Kidney epithelial cell (primary cell): ENCODE measurements around the gene RIMBP2. TPM values are rescaled to one million over a fixed set of nuclear protein-coding genes. Genes with fewer than 3 reads are reported as not detected.
"Not testable (repeated sequence)": the region's sequence is repeated elsewhere in the genome, so short reads cannot be mapped to it uniquely, and the experiment has no call there.

Experiments
- DNase-seq: peaks from one replicate; pipeline ENCODE4 v3.0.0-alpha.2; 2010; ENCODE audit warnings: low read depth
- H3K27me3 ChIP-seq: 2 replicates; pipeline ENCODE4 v1.6.0; 2011; ENCODE audit warnings: low read length; ENCODE audit not compliant: control insufficient read depth, insufficient read depth
- H3K36me3 ChIP-seq: 2 replicates; pipeline ENCODE4 v1.5.1; 2011; ENCODE audit warnings: low read length; ENCODE audit not compliant: control insufficient read depth, insufficient read depth
- H3K4me3 ChIP-seq: 2 replicates; pipeline ENCODE4 v1.5.1; 2011; ENCODE audit warnings: low read depth, mild to moderate bottlenecking, control low read depth, low read length
- total RNA-seq: library from RNA; depleted of rRNA; stranded (reverse); fragments of >200 nt; gene quantifications from 2 replicates; pipeline ENCODE4 v1.2.3, GENCODE V29; 2015
- TF ChIP-seq, protein P1 (sequence below): IDR thresholded peaks from 2 replicates; pipeline ENCODE4 v1.5.1; 2011; ENCODE audit warnings: mild to moderate bottlenecking, moderate library complexity, low read length, control low read depth, inconsistent platforms; ENCODE audit not compliant: insufficient read depth, poor library complexity, severe bottlenecking

Gene RIMBP2
- total RNA-seq, 1 donor from 2014 or later = 0.50 TPM

DNA sequence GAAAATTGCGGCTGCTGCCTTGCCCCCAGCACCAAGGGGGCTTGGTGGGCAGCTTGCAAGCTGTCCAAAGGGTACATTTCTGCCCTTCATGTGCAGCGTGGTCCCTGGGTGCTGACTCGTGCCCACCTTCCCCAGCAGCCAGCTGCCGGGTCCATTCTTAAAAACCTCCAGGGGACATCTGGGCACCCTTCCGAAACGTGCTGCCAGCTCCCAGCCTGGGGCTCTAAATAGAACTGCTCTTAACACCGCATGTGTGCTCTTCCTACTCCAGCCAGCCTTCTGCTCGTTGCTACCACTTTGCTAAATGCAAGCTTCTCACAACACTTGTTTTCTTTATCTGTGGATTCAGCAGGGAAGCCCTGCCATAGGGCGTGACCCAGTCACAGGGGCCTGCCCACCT is 66.0 kb downstream of the RIMBP2 start:
- H3K36me3 ChIP-seq = no peaks in the 10 kb centered on the region
- TF ChIP-seq, protein P1, sequence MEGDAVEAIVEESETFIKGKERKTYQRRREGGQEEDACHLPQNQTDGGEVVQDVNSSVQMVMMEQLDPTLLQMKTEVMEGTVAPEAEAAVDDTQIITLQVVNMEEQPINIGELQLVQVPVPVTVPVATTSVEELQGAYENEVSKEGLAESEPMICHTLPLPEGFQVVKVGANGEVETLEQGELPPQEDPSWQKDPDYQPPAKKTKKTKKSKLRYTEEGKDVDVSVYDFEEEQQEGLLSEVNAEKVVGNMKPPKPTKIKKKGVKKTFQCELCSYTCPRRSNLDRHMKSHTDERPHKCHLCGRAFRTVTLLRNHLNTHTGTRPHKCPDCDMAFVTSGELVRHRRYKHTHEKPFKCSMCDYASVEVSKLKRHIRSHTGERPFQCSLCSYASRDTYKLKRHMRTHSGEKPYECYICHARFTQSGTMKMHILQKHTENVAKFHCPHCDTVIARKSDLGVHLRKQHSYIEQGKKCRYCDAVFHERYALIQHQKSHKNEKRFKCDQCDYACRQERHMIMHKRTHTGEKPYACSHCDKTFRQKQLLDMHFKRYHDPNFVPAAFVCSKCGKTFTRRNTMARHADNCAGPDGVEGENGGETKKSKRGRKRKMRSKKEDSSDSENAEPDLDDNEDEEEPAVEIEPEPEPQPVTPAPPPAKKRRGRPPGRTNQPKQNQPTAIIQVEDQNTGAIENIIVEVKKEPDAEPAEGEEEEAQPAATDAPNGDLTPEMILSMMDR = no peak
- H3K27me3 ChIP-seq = peaks cover 4% of the 10 kb centered on the region
- H3K4me3 ChIP-seq = no peak overlapping the region
- DNase-seq = no peak

DNA sequence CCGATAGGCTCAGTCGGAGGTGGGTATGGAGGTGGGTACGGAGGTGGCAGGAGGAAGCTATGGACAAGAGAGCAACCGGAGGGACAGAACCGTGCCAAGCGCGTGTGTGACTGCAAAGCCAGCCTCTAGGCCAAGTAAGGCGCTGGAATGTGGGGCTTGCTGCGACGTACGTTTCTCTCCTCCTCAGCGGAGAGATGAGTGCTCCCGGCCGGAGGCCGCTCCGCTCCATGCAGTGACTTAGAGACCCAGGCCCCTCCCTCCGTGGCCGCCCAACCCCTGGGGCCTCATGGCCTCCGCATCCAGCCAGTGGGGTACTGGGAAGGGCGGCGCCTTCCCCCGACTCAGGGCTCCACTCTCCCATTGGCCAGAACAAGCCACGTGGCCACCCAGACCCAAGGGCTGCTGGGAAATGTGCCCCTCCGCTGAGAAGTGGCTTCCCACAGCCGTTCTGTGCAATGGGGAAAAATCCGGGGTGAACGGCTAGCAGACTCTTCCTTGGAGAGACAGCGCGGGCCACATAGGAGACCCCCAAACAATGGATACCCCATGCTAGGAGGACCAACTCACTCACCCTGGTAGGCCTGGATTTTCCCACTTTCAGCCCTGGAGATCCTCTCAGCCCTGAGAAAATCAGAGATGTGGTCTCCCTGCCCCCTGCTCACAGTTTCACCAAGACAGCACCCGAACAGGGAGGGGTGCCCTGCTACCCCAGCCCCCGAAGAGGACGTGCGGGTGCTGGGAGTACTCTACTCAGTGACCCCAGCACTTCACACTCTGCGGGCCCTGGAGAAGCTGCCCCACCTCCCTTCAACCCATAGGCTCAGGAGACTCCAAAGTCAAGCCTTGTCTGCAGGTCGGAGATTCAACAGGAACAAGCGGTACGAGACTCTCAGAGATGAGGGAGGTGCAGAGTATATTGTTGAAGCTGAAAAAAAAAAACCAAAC is 66.7 kb downstream of the RIMBP2 start:
- H3K36me3 ChIP-seq = no peaks in the 10 kb centered on the region
- DNase-seq = no peak
- no peak overlapping the region for H3K4me3 ChIP-seq
- peaks cover 4% of the 10 kb centered on the region for H3K27me3 ChIP-seq
- TF ChIP-seq, protein P1 = no peak

DNA sequence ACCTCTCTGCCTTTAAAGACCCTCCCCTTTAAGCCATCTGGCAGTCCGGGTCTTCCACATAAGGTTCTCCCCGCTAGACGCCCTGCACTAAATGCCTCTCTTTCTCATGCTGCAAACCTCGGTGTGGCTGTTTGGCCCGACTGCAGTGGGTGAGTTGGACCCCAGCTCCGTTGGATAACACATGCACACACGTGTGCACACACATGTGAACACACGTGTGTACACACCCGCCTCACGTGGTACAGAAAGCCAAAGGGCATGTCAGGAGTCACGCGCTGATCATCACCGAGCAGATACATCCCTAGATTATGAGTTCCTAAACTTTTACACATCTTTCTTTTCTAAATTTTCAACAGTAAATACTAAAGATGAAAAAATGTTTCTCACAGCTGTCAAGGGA is 68.3 kb downstream of the RIMBP2 start:
- H3K36me3 ChIP-seq = no peaks in the 10 kb centered on the region
- no peak for DNase-seq
- H3K4me3 ChIP-seq = no peak overlapping the region
- H3K27me3 ChIP-seq = peaks cover 4% of the 10 kb centered on the region
- TF ChIP-seq, protein P1 = no peak

DNA sequence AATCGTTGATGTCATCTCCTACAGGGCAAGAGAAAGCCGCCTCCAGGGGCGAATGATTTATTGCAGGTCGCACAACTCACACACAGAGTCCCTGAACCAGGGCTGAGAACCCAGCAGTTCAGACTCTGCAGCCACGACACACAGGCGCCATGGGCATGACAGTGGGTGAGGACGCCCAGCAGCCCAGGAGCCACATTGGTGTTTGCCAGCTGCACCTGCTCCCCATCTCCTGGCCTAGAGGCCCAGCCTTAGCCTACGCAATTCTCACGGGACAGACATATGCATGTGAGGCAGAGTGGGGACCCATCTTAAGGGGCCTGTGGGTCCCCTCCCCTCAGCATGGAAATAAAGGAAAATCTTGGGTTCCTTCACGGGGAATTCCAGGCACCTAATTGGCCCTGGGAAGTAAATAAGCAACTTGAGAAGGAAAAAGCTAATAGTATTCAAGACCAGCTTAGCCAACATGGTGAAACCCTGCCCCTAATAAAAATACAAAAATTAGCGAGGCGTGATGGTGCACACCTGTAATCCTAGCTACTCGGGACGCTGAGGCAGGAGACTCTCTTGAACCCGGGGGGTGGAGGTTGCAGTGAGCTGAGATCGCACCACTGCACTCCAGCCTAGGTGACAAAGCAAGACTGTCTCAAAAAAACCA is 69.3 kb downstream of the RIMBP2 start:
- TF ChIP-seq, protein P1 = no peak
- DNase-seq = no peak
- H3K4me3 ChIP-seq = no peak overlapping the region
- H3K36me3 ChIP-seq = no peaks in the 10 kb centered on the region
- H3K27me3 ChIP-seq = peaks cover 4% of the 10 kb centered on the region

DNA sequence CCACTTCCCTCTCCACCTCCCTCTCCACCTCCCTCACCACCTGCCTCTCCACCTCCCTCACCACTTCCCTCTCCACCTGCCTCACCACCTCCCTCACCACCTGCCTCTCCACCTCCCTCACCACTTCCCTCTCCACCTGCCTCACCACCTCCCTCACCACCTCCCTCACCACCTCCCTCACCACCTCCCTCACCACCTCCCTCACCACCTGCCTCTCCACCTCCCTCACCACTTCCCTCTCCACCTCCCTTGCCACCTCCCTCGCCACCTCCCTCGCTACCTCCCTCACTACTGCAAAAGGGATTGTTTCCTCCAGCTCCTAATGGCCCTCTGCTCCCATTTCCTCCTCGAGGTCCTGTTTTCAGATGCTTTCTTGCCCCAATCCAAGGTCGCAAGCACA is 69.9 kb downstream of the RIMBP2 start:
- H3K4me3 ChIP-seq, H3K27me3 ChIP-seq, H3K36me3 ChIP-seq, DNase-seq: not testable (repeated sequence)

DNA sequence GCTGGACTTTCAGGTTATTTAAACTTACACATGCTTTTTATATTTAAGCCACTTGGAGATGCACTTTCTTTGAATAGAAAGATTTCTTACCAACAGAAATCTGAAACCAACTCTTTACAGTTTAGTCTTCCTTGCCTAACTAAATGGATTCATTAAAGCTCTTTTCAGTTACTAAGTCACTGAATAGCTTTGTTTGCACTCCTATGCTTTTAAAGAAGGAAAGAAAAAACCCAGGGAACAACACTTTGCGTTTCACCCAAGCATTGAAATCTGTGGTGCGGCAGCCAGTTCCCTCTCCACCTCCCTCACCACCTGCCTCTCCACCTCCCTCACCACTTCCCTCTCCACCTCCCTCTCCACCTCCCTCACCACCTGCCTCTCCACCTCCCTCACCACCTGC is 70.3 kb downstream of the RIMBP2 start:
- no peak for DNase-seq
- Histone ChIP-seq H3K4me3 (no peak overlapping the region), H3K27me3 (peaks cover 4% of the 10 kb centered on the region), H3K36me3 (no peaks in the 10 kb centered on the region)
- TF ChIP-seq, protein P1 = no peak
